ENCODE results near the gene ATP5MK.
A peak's percentile ranks its signal among the peaks of the same experiment; 100 is the strongest.
"Not testable (repeated sequence)": the region's sequence is repeated elsewhere in the genome, so short reads cannot be mapped to it uniquely, and the experiment has no call there.

The ATP5MK gene

DNA sequence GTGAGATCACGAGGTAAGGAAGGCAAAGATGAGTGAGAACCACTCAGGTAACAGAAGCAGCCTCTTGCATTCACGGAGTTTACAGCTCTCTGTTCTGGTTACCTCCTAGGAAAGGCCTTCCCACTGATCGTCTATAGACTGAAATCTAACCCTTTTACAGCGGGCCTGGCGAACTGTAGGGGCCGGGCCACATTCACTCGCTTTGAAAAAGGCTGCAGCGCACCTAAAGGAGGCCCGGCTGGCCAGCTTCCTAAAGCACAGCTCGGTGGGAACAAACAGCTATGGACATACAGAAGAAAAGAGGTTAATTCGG is 565 bp downstream of the ATP5MK start:
- no peak for DNase-seq

DNA sequence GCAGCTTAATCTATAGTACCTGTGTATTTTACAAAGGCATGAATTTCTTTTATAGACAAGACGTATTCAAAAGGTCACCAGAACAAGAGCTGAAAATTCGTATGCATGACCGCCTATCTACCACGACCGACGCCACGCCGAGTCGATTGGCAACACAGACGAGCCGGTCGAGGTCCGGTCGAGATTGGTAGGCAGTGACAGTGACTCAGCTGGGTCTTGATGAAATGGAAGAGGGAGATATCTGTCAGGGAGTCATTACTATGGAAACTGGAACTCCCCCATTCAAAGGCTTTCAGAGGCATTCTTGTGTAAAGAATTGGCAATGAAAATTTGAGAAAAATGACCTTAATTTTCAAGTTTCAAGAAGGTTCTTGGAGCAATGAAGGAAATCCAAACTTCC is 2.1 kb downstream of the ATP5MK start:
- no peak for DNase-seq

DNA sequence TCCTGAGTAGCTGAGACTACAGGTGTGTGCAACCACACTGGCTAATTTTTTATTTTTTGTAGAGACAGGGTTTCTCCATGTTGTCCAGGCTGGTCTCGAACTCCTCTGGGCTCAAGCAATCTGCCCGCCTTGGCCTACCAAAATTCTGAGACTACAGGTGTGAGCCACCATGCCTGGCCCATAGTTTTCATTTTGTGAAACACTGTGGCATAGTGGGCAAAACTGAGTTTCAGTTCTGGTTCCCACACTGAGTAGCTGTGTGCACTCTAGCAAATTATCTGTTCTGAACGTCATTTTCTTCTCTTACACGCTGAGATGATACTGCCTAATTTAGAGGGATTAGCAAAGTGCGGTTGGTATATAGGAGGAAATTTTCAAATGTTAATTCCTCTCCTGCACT is 13.5 kb downstream of the ATP5MK start:
- no peak for DNase-seq

DNA sequence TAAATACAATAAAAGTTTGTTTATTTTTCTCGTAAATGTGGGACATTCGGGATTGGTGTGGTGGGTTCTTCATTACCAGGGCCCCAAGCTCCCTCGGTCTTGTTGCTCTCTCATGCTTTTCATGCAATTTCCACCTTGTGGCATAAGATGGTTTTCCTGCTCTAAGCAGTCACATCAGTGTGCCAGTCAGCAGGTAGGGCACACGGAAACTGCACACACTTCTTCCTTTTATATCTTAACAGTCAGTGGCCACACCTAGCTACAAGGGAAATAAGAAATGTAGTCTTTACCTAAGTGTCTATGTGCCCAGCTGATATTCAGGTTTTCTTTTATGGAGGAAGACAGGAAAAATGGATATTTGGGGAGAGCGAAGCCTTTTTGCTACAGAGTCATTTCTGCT is 22.0 kb downstream of the ATP5MK start:
- no peak for DNase-seq

DNA sequence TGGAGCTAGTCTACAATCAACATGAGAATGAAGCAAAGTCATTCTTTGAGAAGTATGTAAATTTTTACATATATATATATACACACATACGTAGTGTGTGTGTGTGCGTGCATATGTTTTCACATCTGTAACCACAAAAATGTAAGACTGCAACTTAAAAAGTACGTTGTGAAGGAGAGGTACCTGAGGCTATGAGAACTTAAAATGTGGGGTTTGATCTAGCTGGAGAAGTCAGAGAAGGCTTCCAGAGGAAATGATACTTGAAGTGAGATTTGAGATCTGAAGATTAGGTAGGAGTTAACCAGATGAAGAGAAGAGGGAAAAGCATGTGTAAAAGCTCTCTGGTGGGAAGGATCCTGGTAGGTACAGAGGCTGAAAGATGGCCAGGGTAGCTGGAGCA is 22.7 kb downstream of the ATP5MK start:
- DNase-seq, result no peak

DNA sequence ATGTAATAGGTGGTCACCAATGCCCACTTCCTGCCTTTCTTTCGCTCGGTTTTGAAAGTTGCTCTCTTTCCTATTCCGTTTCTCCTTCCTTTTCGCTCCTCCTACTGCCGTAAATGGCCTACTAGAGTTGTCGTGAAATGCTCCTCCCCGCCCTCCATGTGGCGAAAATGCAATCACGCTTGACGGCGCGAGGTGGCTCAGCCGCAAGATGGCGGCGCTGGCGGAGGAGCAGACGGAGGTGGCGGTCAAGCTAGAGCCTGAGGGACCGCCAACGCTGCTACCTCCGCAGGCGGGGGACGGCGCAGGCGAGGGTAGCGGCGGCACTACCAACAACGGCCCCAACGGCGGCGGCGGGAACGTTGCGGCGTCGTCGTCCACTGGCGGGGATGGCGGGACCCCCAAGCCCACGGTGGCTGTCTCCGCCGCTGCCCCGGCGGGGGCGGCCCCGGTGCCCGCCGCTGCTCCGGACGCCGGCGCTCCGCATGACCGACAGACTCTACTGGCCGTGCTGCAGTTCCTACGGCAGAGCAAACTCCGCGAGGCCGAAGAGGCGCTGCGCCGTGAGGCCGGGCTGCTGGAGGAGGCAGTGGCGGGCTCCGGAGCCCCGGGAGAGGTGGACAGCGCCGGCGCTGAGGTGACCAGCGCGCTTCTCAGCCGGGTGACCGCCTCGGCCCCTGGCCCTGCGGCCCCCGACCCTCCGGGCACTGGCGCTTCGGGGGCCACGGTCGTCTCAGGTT is 28.3 kb downstream of the ATP5MK start, which contains the start of gene TAF5:
Gene TAF5, plus strand, starts transcription at position 195 of the 737 bp plus-strand sequence. Its CDS starts 14 bp downstream, at position 209.
- peak; percentile 77 for DNase-seq

DNA sequence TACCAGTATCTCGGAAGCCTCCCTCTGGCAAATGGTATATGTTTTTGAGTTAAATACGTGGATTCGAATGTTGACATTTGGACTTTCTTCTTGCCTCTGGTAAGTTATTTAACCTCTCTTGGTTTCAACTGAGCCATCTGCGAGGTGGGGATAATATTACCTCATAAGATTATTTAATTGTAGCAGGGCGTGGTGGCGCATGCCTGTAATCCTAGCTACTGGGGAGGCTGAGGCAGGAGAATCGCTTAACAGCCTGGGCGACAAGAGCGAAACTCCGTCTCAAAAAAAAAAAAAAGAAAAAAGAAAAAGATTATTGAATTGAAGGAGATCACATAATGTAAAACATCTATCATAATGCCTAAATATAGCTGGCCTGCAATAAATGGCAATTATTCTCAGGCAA is 28.9 kb downstream of the ATP5MK start:
- DNase-seq, result no peak

DNA sequence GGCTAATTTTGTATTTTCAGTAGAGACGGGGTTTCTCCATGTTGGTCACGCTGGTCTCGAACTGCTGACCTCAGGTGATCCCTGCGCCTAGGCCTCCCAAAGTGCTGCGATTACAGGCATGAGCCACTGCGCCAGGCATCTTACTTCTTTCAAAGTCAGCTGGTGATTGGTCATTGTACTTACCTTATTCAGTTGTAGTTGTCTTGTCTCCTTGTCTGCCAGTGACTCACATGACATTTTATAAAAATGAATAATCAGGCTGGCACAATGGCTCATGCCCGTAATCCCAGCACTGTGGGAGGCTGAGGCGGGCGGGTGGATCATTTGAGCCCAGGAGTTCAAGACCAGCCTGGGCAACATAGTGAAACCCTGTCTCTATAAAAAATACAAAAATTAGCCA is 35.5 kb downstream of the ATP5MK start:
- not testable (repeated sequence) for DNase-seq

DNA sequence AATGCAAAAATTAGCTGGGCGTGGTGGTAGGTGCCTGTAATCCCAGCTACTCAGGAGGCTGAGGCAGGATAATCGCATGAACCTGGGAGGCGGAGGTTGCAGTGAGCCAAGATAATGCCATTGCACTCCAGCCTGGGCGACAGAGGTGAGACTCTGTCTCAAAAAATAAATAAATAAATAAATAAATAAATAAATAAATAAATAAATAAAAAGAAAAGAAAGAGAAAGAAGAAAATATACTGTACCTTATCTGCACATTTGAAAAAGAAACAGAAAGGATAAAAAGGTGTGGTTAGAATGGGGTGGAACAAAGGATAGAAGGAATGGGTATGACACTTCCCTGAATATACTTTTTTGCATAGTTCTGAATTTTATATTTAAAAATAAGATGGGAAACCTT is 36.8 kb downstream of the ATP5MK start:
- not testable (repeated sequence) for DNase-seq

DNA sequence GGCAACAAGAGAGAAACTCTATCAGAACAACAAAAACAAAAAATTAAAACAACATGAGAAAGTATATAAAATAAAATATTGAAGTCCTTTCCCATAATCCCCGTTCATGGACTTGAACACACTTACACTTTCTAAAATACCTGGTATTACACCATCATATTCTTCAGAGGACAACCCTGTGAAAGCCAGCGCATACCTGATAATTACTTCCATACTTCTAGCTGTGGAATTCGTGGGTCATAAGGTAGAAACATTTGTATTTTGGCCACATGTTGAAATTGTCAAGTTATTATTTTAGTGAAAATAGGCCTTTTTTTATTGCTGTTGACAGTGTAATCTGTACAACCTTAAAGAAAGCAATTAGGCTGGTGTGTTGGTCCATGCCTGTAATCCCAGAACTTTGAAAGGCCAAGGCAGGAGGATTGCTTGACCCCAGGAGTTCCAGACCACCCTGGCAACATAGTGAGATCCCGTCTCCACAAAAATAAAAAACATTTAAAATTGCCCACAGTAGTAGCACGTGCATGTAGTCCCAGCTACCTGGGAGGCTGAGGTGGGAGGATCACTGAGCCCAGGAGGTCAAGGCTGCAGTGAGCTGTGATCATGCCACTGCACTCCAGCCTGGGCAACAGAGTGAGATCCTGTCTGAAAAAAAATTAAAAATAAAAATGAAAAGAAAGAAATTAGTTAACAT is 40.2 kb downstream of the ATP5MK start:
- no peak for DNase-seq

DNA sequence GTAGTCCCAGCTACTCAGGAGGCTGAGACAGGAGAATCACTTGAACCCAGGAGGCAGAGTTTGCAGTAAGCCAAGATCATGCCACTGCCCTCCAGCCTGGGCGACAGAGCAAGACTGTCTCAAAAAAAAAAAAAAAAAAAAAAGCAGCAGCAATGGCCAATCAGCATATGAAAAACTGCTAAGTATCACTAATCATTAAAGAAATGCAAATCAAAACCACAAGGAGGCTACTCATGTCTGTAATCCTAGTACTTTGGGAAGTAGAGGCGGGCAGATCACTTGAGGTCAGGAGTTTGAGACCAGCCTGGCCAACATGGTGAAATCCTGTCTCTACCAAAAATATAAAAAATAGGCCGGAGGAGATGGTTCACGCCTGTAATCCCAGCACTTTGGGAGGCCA is 41.7 kb downstream of the ATP5MK start:
- not testable (repeated sequence) for DNase-seq

DNA sequence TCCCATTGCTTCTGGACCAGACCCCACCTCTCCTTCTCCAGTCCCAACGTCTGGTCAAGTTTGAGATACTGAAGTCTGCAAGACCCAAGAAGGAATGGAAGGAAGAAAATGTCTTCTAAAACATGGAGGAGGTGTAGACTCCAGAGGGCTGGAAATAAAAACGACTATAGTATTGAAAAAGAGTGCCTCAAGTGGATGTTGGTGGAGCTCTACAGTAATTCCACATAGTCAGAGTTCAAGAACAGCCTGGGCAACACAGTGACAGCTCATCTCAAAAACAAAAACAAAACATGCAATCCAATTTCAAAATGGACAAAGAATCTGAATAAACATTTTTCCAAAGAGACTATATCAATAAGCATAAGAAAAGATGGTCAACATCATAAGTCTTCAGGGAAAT is 43.0 kb downstream of the ATP5MK start:
- no peak for DNase-seq

DNA sequence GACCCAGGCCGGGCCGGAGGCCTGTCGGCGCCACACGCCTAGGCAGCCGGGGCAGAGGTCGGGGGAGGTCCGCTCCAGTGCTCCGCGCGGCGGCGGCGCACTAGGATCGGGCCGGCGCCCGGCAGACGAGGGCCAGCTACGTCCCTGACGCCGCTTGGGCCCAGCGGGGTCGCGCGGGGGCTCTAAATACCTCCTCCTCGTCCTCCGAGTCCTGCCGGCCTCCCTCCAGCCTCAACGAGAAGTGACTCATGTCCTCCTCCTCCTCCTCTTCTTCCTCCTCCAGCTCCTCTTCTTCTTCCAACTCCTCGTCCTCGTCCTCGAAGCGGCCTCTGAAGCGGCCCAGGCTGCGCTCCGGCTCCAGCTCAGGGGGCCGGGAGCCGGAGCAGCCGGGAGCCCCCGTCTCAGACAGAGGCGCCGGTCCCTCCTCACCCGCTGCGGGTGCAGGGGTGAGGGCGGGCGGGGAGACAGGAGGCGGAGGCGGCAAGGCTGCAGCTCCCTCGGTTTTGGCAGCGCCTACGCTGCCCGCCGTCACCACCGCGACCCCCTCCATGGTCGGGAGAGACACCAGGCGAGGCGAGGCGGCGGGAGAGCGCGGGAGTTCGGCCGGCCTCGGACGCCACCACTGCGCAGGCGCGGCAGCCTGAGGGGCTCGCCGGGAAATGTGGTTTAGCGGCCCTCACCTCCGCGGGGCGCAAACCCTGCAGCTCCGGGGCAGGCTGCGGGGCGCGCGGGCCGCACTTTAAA is 45.6 kb downstream of the ATP5MK start, which contains the start of gene PCGF6:
Gene PCGF6, minus strand, starts transcription at position 624 of the 744 bp plus-strand sequence. Its CDS starts 74 bp downstream, at position 550.
- peak; percentile 51 for DNase-seq

DNA sequence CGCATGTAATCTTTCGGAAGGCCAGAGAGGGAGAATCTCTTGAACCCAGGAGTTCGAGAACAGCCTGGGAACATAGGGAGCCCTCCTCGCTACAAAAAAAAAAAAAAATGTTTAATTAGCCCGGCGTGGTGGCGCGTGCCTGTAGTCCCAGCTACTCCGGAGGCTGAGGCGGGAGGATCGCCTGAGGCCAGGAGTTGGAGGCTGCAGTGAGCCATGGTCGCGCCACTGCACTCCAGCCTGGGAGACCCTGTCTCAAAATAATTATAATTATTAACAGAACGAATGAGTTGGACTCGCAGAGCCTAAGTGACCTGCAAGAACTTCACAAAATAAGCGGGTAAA is 46.1 kb downstream of the ATP5MK start:
- no peak for DNase-seq

All from activated CD4-positive, alpha-beta T cell treated with anti-CD3 and anti-CD28 coated beads for 1 hour (primary cell).